GM19328 (cell line): ENCODE data around the gene PTGER3.
"Not testable (repeated sequence)": the region's sequence is repeated elsewhere in the genome, so short reads cannot be mapped to it uniquely, and the experiment has no call there.

Experiments
- ATAC-seq: cut with Tn5 transposase; IDR thresholded peaks from one replicate; pipeline ENCODE4 v1.9.1; 2021; ENCODE audit warnings: mild to moderate bottlenecking, moderate library complexity; ENCODE audit not compliant: unreplicated experiment

The PTGER3 gene

GRCh38 chr1:70963374-70963773 lies 84.2 kb downstream of the PTGER3 start:
- ATAC-seq: no peak

- no peak for ATAC-seq
These were observed 86.1 kb downstream of the PTGER3 start for GRCh38 chr1:70961374-70961975.

- ATAC-seq: no peak
These were observed 99.1 kb downstream of the PTGER3 start for GRCh38 chr1:70948396-70949017.

- ATAC-seq: no peak
These were observed 99.8 kb downstream of the PTGER3 start for GRCh38 chr1:70947835-70948234.

- ATAC-seq: no peak
These were observed 101.9 kb downstream of the PTGER3 start for GRCh38 chr1:70945676-70946075.

GRCh38 chr1:70945251-70945650 lies 102.4 kb downstream of the PTGER3 start:
- no peak for ATAC-seq

- no peak for ATAC-seq
These were observed 106.1 kb downstream of the PTGER3 start for GRCh38 chr1:70941563-70941962.

- ATAC-seq: not testable (repeated sequence)
These were observed 107.2 kb downstream of the PTGER3 start for GRCh38 chr1:70940398-70940797.

- no peak for ATAC-seq
These were observed 113.2 kb downstream of the PTGER3 start for GRCh38 chr1:70934194-70934961.

GRCh38 chr1:70930062-70930461 lies 117.6 kb downstream of the PTGER3 start:
- no peak for ATAC-seq

GRCh38 chr1:70922196-70922595 lies 125.4 kb downstream of the PTGER3 start:
- ATAC-seq: no peak
